RWPE2 (cell line): ENCODE results near the gene DNAAF8.

Source experiments
- ATAC-seq: fragments of 200-7000 bp; cut with Tn5 transposase; 3 replicates; pipeline ENCODE4 v1.9.1; 2021; ENCODE audit warnings: low read depth
- DNase-seq: peaks from one replicate; pipeline ENCODE4 v3.0.0-alpha.2; 2020; ENCODE audit warnings: low spot score
- H3K27ac ChIP-seq: fragments of 450-650 bp; 2 replicates; pipeline ENCODE4 v1.5.1; 2017; ENCODE audit warnings: mild to moderate bottlenecking; ENCODE audit not compliant: poor library complexity, severe bottlenecking
- H3K27me3 ChIP-seq: fragments of 250-450 bp; sonication (Bioruptor Pico); 2 replicates; pipeline ENCODE4 v1.5.1; 2021; ENCODE audit warnings: mild to moderate bottlenecking, moderate library complexity; ENCODE audit not compliant: insufficient read depth, poor library complexity, severe bottlenecking
- H3K36me3 ChIP-seq: fragments of 250-450 bp; sonication (Bioruptor Pico); 2 replicates; pipeline ENCODE4 v1.5.1; 2020; ENCODE audit warnings: low read depth, mild to moderate bottlenecking, moderate library complexity
- H3K4me1 ChIP-seq: fragments of 250-450 bp; sonication (Bioruptor Pico); 2 replicates; pipeline ENCODE4 v1.5.1; 2021; ENCODE audit warnings: mild to moderate bottlenecking, moderate library complexity; ENCODE audit not compliant: insufficient read depth, poor library complexity, severe bottlenecking
- H3K4me3 ChIP-seq: fragments of 250-450 bp; sonication (Bioruptor Pico); 2 replicates; pipeline ENCODE4 v1.5.1; 2021; ENCODE audit warnings: mild to moderate bottlenecking, moderate library complexity; ENCODE audit not compliant: severe bottlenecking
- H3K9me3 ChIP-seq: fragments of 250-450 bp; sonication (Bioruptor Pico); 2 replicates; pipeline ENCODE4 v1.5.1; 2021; ENCODE audit warnings: mild to moderate bottlenecking, moderate library complexity; ENCODE audit not compliant: severe bottlenecking
- TF ChIP-seq, protein P1 (sequence below): fragments of 450-650 bp; IDR thresholded peaks from one replicate; pipeline ENCODE4 v1.5.1; 2017; ENCODE audit warnings: mild to moderate bottlenecking, moderate library complexity; ENCODE audit not compliant: poor library complexity, severe bottlenecking

The DNAAF8 gene

DNA sequence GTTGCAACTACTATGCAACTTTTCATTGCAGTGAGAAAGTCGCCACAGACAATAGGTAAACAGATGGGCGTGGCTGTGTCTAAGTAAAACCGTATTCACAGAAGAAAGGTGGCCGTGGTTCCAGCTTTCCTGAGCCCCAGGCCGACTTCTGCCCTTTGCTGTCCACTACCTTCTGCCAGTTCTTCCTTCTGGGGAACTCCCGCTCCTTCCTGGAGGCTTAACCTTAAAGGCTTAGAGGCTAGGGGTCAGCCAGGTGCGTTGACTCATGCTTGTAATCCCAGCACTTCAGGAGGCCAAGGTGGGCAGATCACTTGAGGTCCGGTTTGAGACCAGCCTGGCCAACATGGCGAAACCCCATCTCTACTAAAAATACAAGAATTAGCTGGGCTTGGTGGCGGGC is 55.9 kb downstream of the DNAAF8 start:
- ATAC-seq = no peak
- Histone ChIP-seq H3K4me3 (no peak overlapping the region), H3K9me3 (no peaks in the 10 kb centered on the region), H3K4me1 (no peaks in the 10 kb centered on the region), H3K36me3 (no peaks in the 10 kb centered on the region), H3K27me3 (no peaks in the 10 kb centered on the region), H3K27ac (no peak overlapping the region)
- TF ChIP-seq, protein P1, sequence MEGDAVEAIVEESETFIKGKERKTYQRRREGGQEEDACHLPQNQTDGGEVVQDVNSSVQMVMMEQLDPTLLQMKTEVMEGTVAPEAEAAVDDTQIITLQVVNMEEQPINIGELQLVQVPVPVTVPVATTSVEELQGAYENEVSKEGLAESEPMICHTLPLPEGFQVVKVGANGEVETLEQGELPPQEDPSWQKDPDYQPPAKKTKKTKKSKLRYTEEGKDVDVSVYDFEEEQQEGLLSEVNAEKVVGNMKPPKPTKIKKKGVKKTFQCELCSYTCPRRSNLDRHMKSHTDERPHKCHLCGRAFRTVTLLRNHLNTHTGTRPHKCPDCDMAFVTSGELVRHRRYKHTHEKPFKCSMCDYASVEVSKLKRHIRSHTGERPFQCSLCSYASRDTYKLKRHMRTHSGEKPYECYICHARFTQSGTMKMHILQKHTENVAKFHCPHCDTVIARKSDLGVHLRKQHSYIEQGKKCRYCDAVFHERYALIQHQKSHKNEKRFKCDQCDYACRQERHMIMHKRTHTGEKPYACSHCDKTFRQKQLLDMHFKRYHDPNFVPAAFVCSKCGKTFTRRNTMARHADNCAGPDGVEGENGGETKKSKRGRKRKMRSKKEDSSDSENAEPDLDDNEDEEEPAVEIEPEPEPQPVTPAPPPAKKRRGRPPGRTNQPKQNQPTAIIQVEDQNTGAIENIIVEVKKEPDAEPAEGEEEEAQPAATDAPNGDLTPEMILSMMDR = no peak
- no peak for DNase-seq

DNA sequence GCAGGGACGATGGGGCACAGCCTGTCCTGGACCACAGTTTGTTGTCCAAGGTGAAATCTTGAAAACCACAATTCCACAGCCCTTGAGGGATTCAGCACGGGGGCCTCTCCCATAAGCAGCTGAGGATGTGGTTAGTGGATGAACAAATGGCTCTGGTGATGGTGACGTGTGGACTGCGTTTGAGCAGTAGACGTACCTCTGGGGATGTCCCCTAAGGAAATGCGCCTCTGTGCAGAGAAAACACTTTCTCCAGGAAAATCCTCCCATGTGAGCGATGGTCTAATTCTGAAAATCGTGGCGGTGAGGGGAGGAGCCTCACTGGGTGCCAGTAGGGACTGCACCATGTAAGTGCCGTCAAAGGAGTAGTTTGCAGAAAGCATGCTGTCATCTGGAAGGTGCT is 56.5 kb downstream of the DNAAF8 start:
- H3K36me3 ChIP-seq = no peaks in the 10 kb centered on the region
- no peak overlapping the region for H3K4me3 ChIP-seq
- H3K27me3 ChIP-seq = no peaks in the 10 kb centered on the region
- H3K9me3 ChIP-seq = no peaks in the 10 kb centered on the region
- no peak for ATAC-seq
- H3K27ac ChIP-seq = no peak overlapping the region
- H3K4me1 ChIP-seq = no peaks in the 10 kb centered on the region
- no peak for DNase-seq
- TF ChIP-seq, protein P1 = no peak

DNA sequence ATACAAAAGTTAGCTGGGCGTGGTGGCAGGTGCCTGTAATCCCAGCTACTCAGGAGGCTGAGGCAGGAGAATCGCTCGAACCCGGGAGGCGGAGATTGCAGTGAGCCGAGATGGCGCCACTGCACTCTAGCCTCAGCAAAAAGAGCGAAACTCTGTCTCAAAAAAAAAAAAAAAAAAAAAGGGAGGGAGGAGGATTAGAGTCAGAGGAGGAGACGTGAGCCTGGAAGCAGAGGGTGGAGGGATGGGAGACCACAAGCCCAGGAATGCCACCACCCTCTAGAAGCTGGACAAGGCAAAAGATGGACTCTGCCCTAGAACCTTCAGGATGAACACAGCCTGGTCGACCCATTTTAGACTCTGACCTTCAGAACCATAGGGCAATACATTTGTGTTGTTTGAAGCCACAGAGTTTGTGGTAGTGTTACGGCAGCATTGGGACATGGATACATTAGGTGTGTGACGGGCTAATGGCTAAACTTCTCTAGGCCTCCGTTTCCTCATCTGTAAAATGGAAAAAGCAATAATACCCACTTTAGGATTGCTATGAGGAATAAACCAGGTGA is 58.7 kb downstream of the DNAAF8 start:
- DNase-seq = no peak
- no peaks in the 10 kb centered on the region for H3K4me1 ChIP-seq
- no peak overlapping the region for H3K4me3 ChIP-seq
- H3K9me3 ChIP-seq = no peaks in the 10 kb centered on the region
- no peak for ATAC-seq
- no peak overlapping the region for H3K27ac ChIP-seq
- TF ChIP-seq, protein P1 = no peak
- H3K27me3 ChIP-seq = no peaks in the 10 kb centered on the region
- no peaks in the 10 kb centered on the region for H3K36me3 ChIP-seq

DNA sequence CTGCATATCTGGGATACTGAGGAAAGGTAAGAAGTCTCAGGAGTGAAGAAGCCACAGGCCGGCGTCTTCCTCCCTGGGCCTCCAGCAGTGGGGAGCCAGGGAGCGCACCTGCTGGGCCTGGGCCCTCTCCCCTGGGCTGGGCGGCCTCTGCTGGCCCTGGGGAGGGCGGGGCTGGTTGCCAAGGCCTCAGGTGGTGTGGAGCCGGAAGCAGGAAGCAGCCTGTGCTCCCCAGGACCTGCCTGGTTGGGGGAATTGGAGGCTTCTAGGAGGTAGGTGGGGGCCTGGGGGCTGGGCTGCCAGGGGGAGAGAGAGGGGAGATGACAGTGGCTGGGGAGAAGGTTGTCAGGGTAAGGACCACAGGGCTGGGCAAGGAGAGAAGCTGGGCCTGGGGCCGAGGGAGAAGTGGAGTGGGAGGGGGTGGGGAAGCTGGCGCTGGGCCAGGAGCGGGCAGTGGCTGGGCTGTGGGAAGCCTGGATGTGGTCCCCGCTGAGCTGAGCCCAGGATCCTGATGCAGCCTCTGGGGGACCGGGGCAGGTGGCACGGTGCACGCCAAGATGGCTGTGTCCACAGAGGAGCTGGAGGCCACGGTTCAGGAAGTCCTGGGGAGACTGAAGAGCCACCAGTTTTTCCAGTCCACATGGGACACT is 61.0 kb downstream of the DNAAF8 start, which contains the start of gene SMIM22:
Gene SMIM22, plus strand, starts transcription at position 189 of the 647 bp plus-strand sequence. Its CDS starts 366 bp downstream, at position 555.
- Histone ChIP-seq H3K4me3 (peak within 1 kb of the TSS; percentile 5), H3K4me1 (peaks cover 2% of the 10 kb centered on the region), H3K27me3 (no peaks in the 10 kb centered on the region), H3K36me3 (no peaks in the 10 kb centered on the region), H3K27ac (no peak within 1 kb of the TSS), H3K9me3 (no peaks in the 10 kb centered on the region)
- DNase-seq (no peak), ATAC-seq (peak; percentile 54; the same call in 2 of the 3 replicates)
- TF ChIP-seq, protein P1 = no peak
